HCT116 (cell line): Measurements from ENCODE around the gene EXOSC1.

Source experiments
- MAX ChIP-seq: IDR thresholded peaks from 2 replicates; pipeline ENCODE4 v1.6.1; 2012
- POLR2A ChIP-seq: IDR thresholded peaks from 2 replicates; pipeline ENCODE4 v1.7.0; 2011; ENCODE audit warnings: borderline replicate concordance; ENCODE audit not compliant: insufficient read depth, insufficient read length; ENCODE audit errors: extremely low read depth
- REST ChIP-seq: IDR thresholded peaks from 2 replicates; pipeline ENCODE4 v1.6.1; 2012; ENCODE audit warnings: low read depth

GRCh38 chr10:97388152-97388551 is 57.7 kb downstream of the EXOSC1 start:
- no peak for TF ChIP-seq REST
- TF ChIP-seq MAX: no peak
- no peak for TF ChIP-seq POLR2A
